SK-N-SH (cell line): ENCODE data around the gene MROH7. TPM values are rescaled to one million over a fixed set of nuclear protein-coding genes. Genes with fewer than 3 reads are reported as not detected.
A peak's percentile ranks its signal among the peaks of the same experiment; 100 is the strongest.

Experiments
- CTCF ChIA-PET: fragments of 300-600, 350-600 bp; formaldehyde crosslinking; extraction: SDS; loops from one replicate; lab custom pipeline; 2021; lab: Yijun Ruan, JAX
- POLR2A ChIA-PET: fragments of 350-600 bp; sonication (Branson Sonifier 250); formaldehyde crosslinking; extraction: SDS; loops from one replicate; lab custom pipeline; 2020; ENCODE audit warnings: antibody characterized with exemption, inconsistent platforms; lab: Yijun Ruan, JAX
- DNase-seq: peaks from one replicate; pipeline ENCODE4 v3.0.0; 2012
- H2AFZ ChIP-seq: fragments of 200-600 bp; sonication (generic); 2 replicates; pipeline ENCODE4 v1.8.1; 2016; ENCODE audit warnings: antibody characterized with exemption, mild to moderate bottlenecking, low read depth
- H3F3A ChIP-seq: fragments of 200-600 bp; sonication (generic); replicated peaks from 2 replicates; pipeline ENCODE3; 2016; ENCODE audit warnings: antibody characterized with exemption, mild to moderate bottlenecking; ENCODE audit not compliant: insufficient read depth
- H3K27ac ChIP-seq, 2 experiments: fragments of 200-500 bp in 1 of 2; fragments of 200-600 bp in 1 of 2; sonication (Bioruptor generic) in 1 of 2; sonication (generic), shearing (Covaris generic) in 1 of 2; 2 replicates each; pipeline versions ENCODE4 v1.5.1 to v1.6.1; 2014 to 2016; ENCODE audit warnings: low read depth in 2 of 2, inconsistent platforms in 1 of 2, low read length in 1 of 2, mild to moderate bottlenecking in 1 of 2, mixed read lengths in 1 of 2
- H3K27me3 ChIP-seq: fragments of 200-600 bp; sonication (generic), shearing (Covaris generic); 2 replicates; pipeline ENCODE4 v1.6.1; 2016; ENCODE audit warnings: mixed run types; ENCODE audit not compliant: insufficient read depth
- H3K36me3 ChIP-seq, 2 experiments: fragments of 200-500 bp in 1 of 2; fragments of 200-600 bp in 1 of 2; sonication (Bioruptor generic) in 1 of 2; sonication (generic) in 1 of 2; replicated peaks in 1 of 2; 2 replicates each; pipeline versions ENCODE3 to v1.5.1; 2014 to 2016; ENCODE audit warnings: low read length in 1 of 2, mild to moderate bottlenecking in 1 of 2; ENCODE audit not compliant: insufficient read depth in 2 of 2, control insufficient read depth in 1 of 2
- H3K4me1 ChIP-seq, 2 experiments: fragments of 200-500 bp in 1 of 2; fragments of 200-600 bp in 1 of 2; sonication (Bioruptor generic) in 1 of 2; sonication (generic), shearing (Covaris generic) in 1 of 2; 2 replicates each; pipeline versions ENCODE4 v1.5.1 to v1.6.1; 2014 to 2016; ENCODE audit warnings: low read depth in 1 of 2, low read length in 1 of 2, mixed run types in 1 of 2; ENCODE audit not compliant: insufficient read depth in 2 of 2, control insufficient read depth in 1 of 2
- H3K4me2 ChIP-seq: fragments of 200-600 bp; sonication (generic), shearing (Covaris generic); 2 replicates; pipeline ENCODE4 v1.6.1; 2017; ENCODE audit warnings: mixed run types
- H3K4me3 ChIP-seq, 2 experiments: fragments of 200-500 bp in 1 of 2; fragments of 200-600 bp in 1 of 2; sonication (Bioruptor generic) in 1 of 2; sonication (generic), shearing (Covaris generic) in 1 of 2; 2 replicates each; pipeline versions ENCODE4 v1.5.1 to v1.8.1; 2014 to 2016; ENCODE audit warnings: low read depth in 2 of 2, inconsistent platforms in 1 of 2, low read length in 1 of 2, mild to moderate bottlenecking in 1 of 2, mixed read lengths in 1 of 2, moderate library complexity in 1 of 2
- H3K79me2 ChIP-seq: fragments of 200-600 bp; sonication (generic); 2 replicates; pipeline ENCODE4 v1.8.1; 2017; ENCODE audit warnings: mild to moderate bottlenecking; ENCODE audit not compliant: insufficient read depth
- H3K9ac ChIP-seq: fragments of 200-600 bp; sonication (generic); 2 replicates; pipeline ENCODE4 v1.6.1; 2017; ENCODE audit warnings: mixed run types
- H3K9me2 ChIP-seq: fragments of 200-600 bp; sonication (generic); 2 replicates; pipeline ENCODE4 v1.6.1; 2017; ENCODE audit warnings: mixed run types
- H3K9me3 ChIP-seq: fragments of 200-600 bp; sonication (generic); 2 replicates; pipeline ENCODE4 v1.6.1; 2017; ENCODE audit warnings: mixed run types, mild to moderate bottlenecking, moderate library complexity
- H4K20me1 ChIP-seq: fragments of 200-600 bp; sonication (generic); 2 replicates; pipeline ENCODE4 v1.6.1; 2017; ENCODE audit warnings: mild to moderate bottlenecking, mixed run types; ENCODE audit not compliant: insufficient read depth
- CHD2 ChIP-seq: fragments of 150-350 bp; IDR thresholded peaks from 2 replicates; pipeline ENCODE4 v1.6.1; 2018; ENCODE audit warnings: low read length; ENCODE audit not compliant: partially characterized antibody
- ELF1 ChIP-seq: IDR thresholded peaks from 2 replicates; pipeline ENCODE4 v1.4.0; 2012
- EP300 ChIP-seq, 2 experiments: IDR thresholded peaks; 2 replicates each; pipeline versions ENCODE4 v1.4.0 to v1.6.1; 2012; ENCODE audit warnings: borderline replicate concordance in 1 of 2, low read depth in 1 of 2, low read length in 1 of 2
- FOSL2 ChIP-seq: IDR thresholded peaks from 2 replicates; pipeline ENCODE4 v1.4.0; 2012; ENCODE audit warnings: low read depth, mild to moderate bottlenecking, moderate library complexity, borderline replicate concordance
- FOXM1 ChIP-seq: IDR thresholded peaks from 2 replicates; pipeline ENCODE4 v1.4.0; 2012; ENCODE audit warnings: low read depth, mild to moderate bottlenecking
- GABPA ChIP-seq: IDR thresholded peaks from 2 replicates; pipeline ENCODE4 v1.4.0; 2012; ENCODE audit warnings: low read depth, mild to moderate bottlenecking
- GATA2 ChIP-seq: sonication (generic); formaldehyde crosslinking; IDR thresholded peaks from 2 replicates; pipeline ENCODE4 v1.5.0; 2020; ENCODE audit warnings: mild to moderate bottlenecking, missing genetic modification reagents
- IRF3 ChIP-seq: fragments of 150-350 bp; IDR thresholded peaks from 2 replicates; pipeline ENCODE4 v1.6.1; 2016; ENCODE audit warnings: mild to moderate bottlenecking, low read depth, low read length
- MAX ChIP-seq: IDR thresholded peaks from 2 replicates; pipeline ENCODE4 v1.4.0; 2012; ENCODE audit warnings: low read depth
- MEF2A ChIP-seq: IDR thresholded peaks from 2 replicates; pipeline ENCODE4 v1.4.0; 2012; ENCODE audit warnings: low read depth, borderline replicate concordance
- MXI1 ChIP-seq: IDR thresholded peaks from 2 replicates; pipeline ENCODE4 v1.6.1; 2012; ENCODE audit warnings: mild to moderate bottlenecking, low read depth, low read length, improper control_type of control experiment
- PBX3 ChIP-seq: IDR thresholded peaks from 2 replicates; pipeline ENCODE4; 2012
- POLR2AphosphoS5 ChIP-seq: IDR thresholded peaks from 2 replicates; pipeline ENCODE4 v1.6.1; 2012; ENCODE audit warnings: low read depth, low read length
- RAD21 ChIP-seq: IDR thresholded peaks from 2 replicates; pipeline ENCODE4 v1.6.1; 2012; ENCODE audit warnings: mild to moderate bottlenecking, low read length
- RCOR1 ChIP-seq: fragments of 150-350 bp; IDR thresholded peaks from 2 replicates; pipeline ENCODE4 v1.6.1; 2017; ENCODE audit warnings: antibody characterized with exemption, low read length
- REST ChIP-seq: IDR thresholded peaks from 2 replicates; pipeline ENCODE4 v1.6.1; 2012; ENCODE audit warnings: mild to moderate bottlenecking, low read depth, low read length, moderate library complexity
- SIN3A ChIP-seq: IDR thresholded peaks from 2 replicates; pipeline ENCODE4 v1.6.1; 2012; ENCODE audit warnings: low read depth, mild to moderate bottlenecking, low read length, moderate library complexity, borderline replicate concordance
- SMC3 ChIP-seq: IDR thresholded peaks from 2 replicates; pipeline ENCODE4 v1.6.1; 2012; ENCODE audit warnings: low read depth, low read length, improper control_type of control experiment
- TAF1 ChIP-seq: IDR thresholded peaks from 2 replicates; pipeline ENCODE4 v1.6.1; 2012; ENCODE audit warnings: low read depth, mild to moderate bottlenecking, low read length, moderate library complexity, borderline replicate concordance
- USF1 ChIP-seq: IDR thresholded peaks from 2 replicates; pipeline ENCODE4 v1.4.0; 2012; ENCODE audit warnings: low read depth, borderline replicate concordance
- YY1 ChIP-seq: IDR thresholded peaks from 2 replicates; pipeline ENCODE4 v1.4.0; 2012; ENCODE audit warnings: low read depth, mild to moderate bottlenecking
- ZBTB33 ChIP-seq: IDR thresholded peaks from 2 replicates; pipeline ENCODE4 v1.4.0; 2012; ENCODE audit warnings: low read depth, borderline replicate concordance
- WGBS: methylation state at CpG from one replicate; pipeline ENCODE4 v1.1.6; 2017; ENCODE audit warnings: low lambda C conversion rate; 5-methylcytosine and 5-hydroxymethylcytosine counted together
- polyA plus RNA-seq, 3 experiments: library from polyadenylated mRNA; depleted of rRNA; stranded (reverse); fragments of >200 nt; gene quantifications; 2 replicates each; pipeline ENCODE4 v1.2.3, GENCODE V29; 2012

MROH7 gene
- polyA plus RNA-seq, 1 of the 3 experiments (the other 2 are of a cell fraction): 0.51 TPM

GRCh38 chr1:54715493-54716298 lies 74.1 kb downstream of the MROH7 start, which contains the start of gene TTC4:
Gene TTC4 (plus strand): TSS chr1:54715861. CDS start chr1:54715909, 48 bp downstream.
- no peaks in the 10 kb centered on the region for H4K20me1 ChIP-seq
- H3K9me2 ChIP-seq: no peaks in the 10 kb centered on the region
- WGBS: 4% methylated on average over 33 of the region's 51 CpGs
- H3K4me2 ChIP-seq: peak within 1 kb of the TSS; percentile 64
- peak within 1 kb of the TSS; percentile 67 to 79 for H3K27ac ChIP-seq
- peak within 1 kb of the TSS; percentile 71 to 94 for H3K4me3 ChIP-seq
- H3K9ac ChIP-seq: peak within 1 kb of the TSS; percentile 82
- no peaks in the 10 kb centered on the region for H3K9me3 ChIP-seq
- H2AFZ ChIP-seq: peak within 1 kb of the TSS; percentile 96
- DNase-seq: peak; percentile 95
- peaks cover 41% of the 10 kb centered on the region for H3K79me2 ChIP-seq
- peaks cover 23 to 31% of the 10 kb centered on the region in 2 experiments for H3K36me3 ChIP-seq
- ChIA-PET POLR2A (interaction anchor here (0.7 to 1.6 kb wide), 3 partner anchors 17 to 216 kb away, joined by 3 to 5 read pairs (median 3); partner anchors contain the start of gene PARS2), CTCF (interaction anchor here (1.0 to 1.9 kb wide), 5 partner anchors 10 to 226 kb away, joined by 4 to 7 read pairs (median 5); partner anchors contain the start of gene ACOT11)
- peaks cover 0 to 8% of the 10 kb centered on the region in 2 experiments; a peak in 2 of 4 replicates for H3K4me1 ChIP-seq
- H3K27me3 ChIP-seq: no peaks in the 10 kb centered on the region
- H3F3A ChIP-seq: no peaks in the 10 kb centered on the region
- peak; percentile 94 for TF ChIP-seq POLR2AphosphoS5
- TF ChIP-seq USF1: peak; percentile 69
- 0 out of 4 replicates have a peak, but pooled peaks of 1 of the 2 experiments have one; percentile 11 for TF ChIP-seq EP300 (IDR thresholded peaks at IDR 0.05; ENCODE audit: borderline replicate concordance in 1 of 2, low read depth in 1 of 2, low read length in 1 of 2)
- TF ChIP-seq SMC3: peak; percentile 22; the same call in 1 of the 2 replicates
- TF ChIP-seq REST: peak; percentile 59; the same call in 1 of the 2 replicates
- TF ChIP-seq TAF1: peak; percentile 95
- peak; percentile 46 for TF ChIP-seq PBX3
- peak; percentile 59; the same call in 1 of the 2 replicates for TF ChIP-seq ELF1
- TF ChIP-seq ZBTB33: no peak
- no peak for TF ChIP-seq RAD21
- peak; percentile 85; the same call in 1 of the 2 replicates for TF ChIP-seq MAX
- TF ChIP-seq RCOR1: no peak
- TF ChIP-seq MXI1: peak; percentile 91
- no peak; the same call in 1 of the 2 replicates for TF ChIP-seq IRF3
- no peak for TF ChIP-seq MEF2A
- TF ChIP-seq FOXM1: no peak
- TF ChIP-seq SIN3A: peak; percentile 86; the same call in 1 of the 2 replicates
- TF ChIP-seq GATA2: peak; percentile 24; the same call in 1 of the 2 replicates
- TF ChIP-seq CHD2: peak; percentile 34
- peak; percentile 99 for TF ChIP-seq GABPA
- TF ChIP-seq FOSL2: peak; percentile 29; the same call in 1 of the 2 replicates
- peak; percentile 48; the same call in 1 of the 2 replicates for TF ChIP-seq YY1
